GM12878 (cell line): Measurements from ENCODE around the gene DST. TPM values are rescaled to one million over a fixed set of nuclear protein-coding genes. Genes with fewer than 3 reads are reported as not detected.

Source experiments
- ATAC-seq: fragments of 200-7000 bp; cut with Tn5 transposase; 3 replicates; pipeline ENCODE4 v1.9.1; 2020; ENCODE audit warnings: mild to moderate bottlenecking, moderate library complexity
- BruUV-seq: library from RNA; stranded (reverse); fragments of 400-500 nt; replicated peaks from 2 replicates; lab custom pipeline; 2021; lab: Mats Ljungman, UMichigan
- CTCF ChIA-PET: fragments of 300-600 bp; sonication (Branson Sonifier 250); formaldehyde crosslinking; extraction: SDS; loops from one replicate; lab custom pipeline; 2021; ENCODE audit warnings: inconsistent platforms; lab: Yijun Ruan, JAX
- POLR2A ChIA-PET: fragments of 350-600 bp; formaldehyde crosslinking; extraction: SDS; loops from one replicate; lab custom pipeline; 2021; ENCODE audit warnings: inconsistent platforms; lab: Charles Lee
- RAD21 ChIA-PET: fragments of 300-600 bp; sonication (Branson Sonifier 250); formaldehyde crosslinking; loops from one replicate; lab custom pipeline; 2023; ENCODE audit warnings: antibody characterized with exemption; ENCODE audit not compliant: unreplicated experiment; lab: Charles Lee
- SMC1A ChIA-PET: fragments of 300-600 bp; sonication (Branson Sonifier 250); formaldehyde crosslinking; loops from one replicate; lab custom pipeline; 2023; ENCODE audit not compliant: unreplicated experiment, uncharacterized antibody; lab: Charles Lee
- DNase-seq: peaks from one replicate; pipeline ENCODE4 v3.0.0-alpha.2; 2011; ENCODE audit warnings: low read depth, low spot score
- FAIRE-seq: peaks from 3 replicates; lab custom pipeline; 2011; peaks lifted over from hg19 to GRCh38; lab: Jason Lieb, UNC
- H2AFZ ChIP-seq: 2 replicates; pipeline ENCODE4 v1.6.0; 2011; ENCODE audit warnings: low read depth, low read length, control low read depth; ENCODE audit not compliant: control insufficient read depth
- H3K27ac ChIP-seq: 2 replicates; pipeline ENCODE4 v1.5.1; 2011; ENCODE audit warnings: control low read depth; ENCODE audit not compliant: control insufficient read depth, insufficient read depth
- H3K27me3 ChIP-seq, 2 experiments: replicated peaks in 1 of 2; 2 replicates each; pipeline versions ENCODE4 v1.6.0 to v1.6.1; 2011; ENCODE audit warnings: low read length in 1 of 2; ENCODE audit not compliant: control insufficient read depth in 2 of 2, insufficient read depth in 2 of 2
- H3K36me3 ChIP-seq, 2 experiments: 2 replicates each; pipeline ENCODE4 v1.5.1; 2011; ENCODE audit warnings: low read length in 1 of 2; ENCODE audit not compliant: control insufficient read depth in 2 of 2, insufficient read depth in 2 of 2
- H3K4me1 ChIP-seq: 2 replicates; pipeline ENCODE4 v1.6.1; 2011; ENCODE audit warnings: mild to moderate bottlenecking, low read length, moderate library complexity, mixed read lengths; ENCODE audit not compliant: control insufficient read depth, insufficient read depth
- H3K4me2 ChIP-seq: 2 replicates; pipeline ENCODE4 v1.6.0; 2011; ENCODE audit warnings: control low read depth; ENCODE audit not compliant: control insufficient read depth, insufficient read depth
- H3K4me3 ChIP-seq: fragments of 200-600 bp; sonication (generic); 2 replicates; pipeline ENCODE4 v1.5.1; 2016
- H3K79me2 ChIP-seq: 2 replicates; pipeline ENCODE4 v1.6.0; 2011; ENCODE audit warnings: low read length; ENCODE audit not compliant: control insufficient read depth, insufficient read depth
- H3K9ac ChIP-seq: 2 replicates; pipeline ENCODE4 v1.8.0; 2011; ENCODE audit warnings: low read length, control low read depth, mixed read lengths; ENCODE audit not compliant: control insufficient read depth, insufficient read depth
- H3K9me3 ChIP-seq: replicated peaks from 3 replicates; pipeline ENCODE4 v1.5.1; 2011; ENCODE audit warnings: mild to moderate bottlenecking, low read length; ENCODE audit not compliant: control insufficient read depth, insufficient read depth
- H4K20me1 ChIP-seq: 2 replicates; pipeline ENCODE4 v1.6.0; 2011; ENCODE audit not compliant: control insufficient read depth, insufficient read depth
- ASH2L ChIP-seq: fragments of 300-600, 200-600 bp; sonication (generic); IDR thresholded peaks from 2 replicates; pipeline ENCODE4 v1.6.1; 2017; ENCODE audit warnings: low read depth, mild to moderate bottlenecking, borderline replicate concordance
- BACH1 ChIP-seq: fragments of 450-650 bp; IDR thresholded peaks from 2 replicates; pipeline ENCODE4 v1.6.1; 2017; ENCODE audit warnings: mild to moderate bottlenecking, borderline replicate concordance
- BCL11A ChIP-seq: IDR thresholded peaks from 2 replicates; pipeline ENCODE4 v1.6.1; 2011; ENCODE audit warnings: low read depth, low read length
- BMI1 ChIP-seq: fragments of 450-650 bp; IDR thresholded peaks from 2 replicates; pipeline ENCODE4 v1.6.1; 2016; ENCODE audit warnings: mild to moderate bottlenecking, moderate library complexity, borderline replicate concordance
- DPF2 ChIP-seq: fragments of 450-650 bp; IDR thresholded peaks from 2 replicates; pipeline ENCODE4 v1.6.1; 2017; ENCODE audit warnings: mild to moderate bottlenecking
- HCFC1 ChIP-seq: fragments of 150-350 bp; IDR thresholded peaks from 2 replicates; pipeline ENCODE4 v1.6.1; 2014; ENCODE audit warnings: low read length
- IKZF1 ChIP-seq: fragments of 450-650 bp; conservative IDR thresholded peaks from 2 replicates; pipeline ENCODE4 v1.6.1; 2017; ENCODE audit warnings: antibody characterized with exemption, mild to moderate bottlenecking
- IRF4 ChIP-seq: IDR thresholded peaks from 2 replicates; pipeline ENCODE4 v1.6.1; 2011; ENCODE audit warnings: low read depth, low read length
- KDM1A ChIP-seq: fragments of 200-600 bp; sonication (generic); IDR thresholded peaks from 2 replicates; pipeline ENCODE4 v1.6.1; 2016; ENCODE audit warnings: borderline replicate concordance
- NFIC ChIP-seq: IDR thresholded peaks from 2 replicates; pipeline ENCODE4 v1.6.1; 2012; ENCODE audit warnings: low read depth, mild to moderate bottlenecking, inconsistent platforms, low read length, moderate library complexity
- NR2F1 ChIP-seq: fragments of 450-650 bp; conservative IDR thresholded peaks from 2 replicates; pipeline ENCODE4 v1.6.1; 2017; ENCODE audit warnings: mild to moderate bottlenecking
- PAX5 ChIP-seq: IDR thresholded peaks from 2 replicates; pipeline ENCODE4 v1.6.1; 2011; ENCODE audit warnings: low read depth, low read length, borderline replicate concordance
- RUNX3 ChIP-seq: IDR thresholded peaks from 2 replicates; pipeline ENCODE4 v1.6.1; 2012; ENCODE audit warnings: low read length, inconsistent platforms
- STAT1 ChIP-seq: fragments of 450-650 bp; conservative IDR thresholded peaks from 2 replicates; pipeline ENCODE4 v1.6.1; 2014; ENCODE audit warnings: antibody characterized with exemption, mild to moderate bottlenecking
- SUPT20H ChIP-seq: IDR thresholded peaks from 2 replicates; pipeline ENCODE4 v1.6.1; 2011; ENCODE audit warnings: low read depth, mild to moderate bottlenecking, low read length, moderate library complexity, borderline replicate concordance; ENCODE audit not compliant: control insufficient read depth
- TCF3 ChIP-seq: IDR thresholded peaks from 2 replicates; pipeline ENCODE4 v1.6.1; 2012; ENCODE audit warnings: low read depth, mild to moderate bottlenecking, low read length, borderline replicate concordance; ENCODE audit not compliant: insufficient read depth
- ZBED1 ChIP-seq: IDR thresholded peaks from 2 replicates; pipeline ENCODE4 v1.6.1; 2016; ENCODE audit warnings: borderline replicate concordance
- ZNF207 ChIP-seq: fragments of 450-650 bp; IDR thresholded peaks from 2 replicates; pipeline ENCODE4 v1.6.1; 2014; ENCODE audit warnings: antibody characterized with exemption, mild to moderate bottlenecking, borderline replicate concordance
- ZNF24 ChIP-seq: fragments of 450-650 bp; IDR thresholded peaks from 2 replicates; pipeline ENCODE4 v1.6.1; 2017; ENCODE audit warnings: antibody characterized with exemption, mild to moderate bottlenecking
- WGBS: methylation state at CpG from one replicate; pipeline ENCODE4 v1.1.6; 2016; ENCODE audit warnings: low lambda C conversion rate; ENCODE audit not compliant: insufficient replicate concordance, insufficient coverage; ENCODE audit errors: missing lambda C conversion rate; 5-methylcytosine and 5-hydroxymethylcytosine counted together
- in situ Hi-C: fragments of 300-500 bp; cut with MboI; formaldehyde crosslinking; loops from 9 replicates; pipeline ENCODE4 v1.14.3; 2018; ENCODE audit warnings: mixed read lengths
- intact Hi-C: fragments of 100-400 bp; cut with micrococcal nuclease; formaldehyde crosslinking; loops from one replicate; pipeline ENCODE4 v1.14.2; 2022; ENCODE audit not compliant: unreplicated experiment
- polyA plus RNA-seq, 11 experiments: library from polyadenylated mRNA; depleted of rRNA in 4 of 11; unstranded in 6 of 11; stranded (reverse) in 5 of 11; fragments of >200 nt; fragmentation: Nextera tagmentation in 4 of 11; fragmentation: Illumina TruSeq in 1 of 11; extraction: Ambion mirVana in 4 of 11; extraction: Trizol in 1 of 11; gene quantifications; 1 replicate in 1 of 11; 2 replicates in 10 of 11; pipeline versions ENCODE4 v1.2.1 to v1.2.3, GENCODE V29; 2011 to 2016; ENCODE audit warnings: inconsistent platforms in 2 of 11, missing spikeins in 2 of 11, low read depth in 1 of 11
- total RNA-seq, 4 experiments: library from RNA; depleted of rRNA in 3 of 4; stranded (reverse); fragments of >200 nt in 3 of 4; fragmentation: Illumina TruSeq in 1 of 4; extraction: Trizol in 1 of 4; gene quantifications; 2 replicates each; pipeline versions ENCODE4 v1.2.1 to v1.2.3, GENCODE V29; 2013 to 2021
- TF ChIP-seq, protein P1 (sequence below): IDR thresholded peaks from 2 replicates; pipeline ENCODE4 v1.6.1; 2011; ENCODE audit warnings: low read depth, mild to moderate bottlenecking, low read length, moderate library complexity, borderline replicate concordance; ENCODE audit errors: extremely low read depth

Gene DST
- total and polyA plus RNA-seq, 10 of the 15 experiments (the other 5 are each of a cell fraction or from before 2014, with no cell fraction given) = 32.1 to 156 (median 75.0) TPM

DNA sequence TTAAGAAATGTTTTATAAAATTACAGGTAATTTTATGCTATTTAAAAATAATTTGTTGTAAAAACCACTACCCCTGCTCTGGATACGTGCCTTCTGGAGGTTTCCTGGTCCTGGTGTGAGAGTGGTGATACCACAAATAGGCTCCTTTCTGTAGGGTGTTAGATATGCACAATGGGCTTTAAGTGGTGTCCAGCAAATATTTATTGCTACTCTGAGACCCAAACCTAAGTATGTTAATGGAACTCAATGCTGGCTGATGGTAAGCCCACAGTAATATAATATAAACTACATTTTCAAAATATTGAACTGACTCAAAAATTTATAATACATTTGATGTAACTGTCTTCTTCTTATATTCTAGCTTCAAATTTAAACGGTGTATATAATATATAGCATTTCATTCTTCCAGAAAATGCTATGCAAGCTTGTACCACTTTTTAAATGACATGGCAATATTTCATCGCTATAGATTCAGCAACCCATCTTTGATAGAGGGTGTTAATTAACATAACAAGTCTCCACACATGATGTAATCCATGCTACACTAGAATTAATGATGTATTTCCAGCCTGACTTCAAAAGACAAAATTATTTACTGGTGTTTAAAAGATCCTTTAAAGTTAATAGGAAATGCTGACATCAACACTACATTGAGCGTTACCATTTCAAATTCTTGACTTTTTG lies 161.9 kb downstream of the DST start:
- RAD21 ChIA-PET = no interaction called here
- FAIRE-seq = no peak
- SMC1A ChIA-PET = no interaction called here
- Histone ChIP-seq H3K9me3 (peaks cover 3% of the 10 kb centered on the region; the same call in 2 of the 3 replicates), H3K27ac (no peak overlapping the region), H3K4me2 (no peak overlapping the region), H3K36me3 (peaks cover 0 to 44% of the 10 kb centered on the region in 2 experiments; a peak in 3 of 4 replicates), H4K20me1 (no peaks in the 10 kb centered on the region), H3K27me3 (no peaks in the 10 kb centered on the region), H3K9ac (no peak overlapping the region), H3K4me3 (no peak overlapping the region), H2AFZ (no peak overlapping the region), H3K4me1 (no peaks in the 10 kb centered on the region), H3K79me2 (no peaks in the 10 kb centered on the region)
- in situ Hi-C loops (no loop called here), intact Hi-C loops (no loop called here)
- CTCF ChIA-PET = no interaction called here
- no TSS peak for BruUV-seq
- 75% methylated on average over 4 of the region's 4 CpGs for WGBS
- no peak for ATAC-seq
- DNase-seq = no peak
- TF ChIP-seq BMI1 (no peak), ZNF207 (no peak), BCL11A (no peak), IRF4 (no peak), ZBED1 (no peak), KDM1A (no peak), IKZF1 (no peak), DPF2 (no peak), TCF3 (no peak), ASH2L (no peak), RUNX3 (no peak), PAX5 (no peak), HCFC1 (no peak), STAT1 (no peak), ZNF24 (no peak), BACH1 (no peak), NR2F1 (no peak), NFIC (no peak), SUPT20H (no peak)
- TF ChIP-seq, protein P1, sequence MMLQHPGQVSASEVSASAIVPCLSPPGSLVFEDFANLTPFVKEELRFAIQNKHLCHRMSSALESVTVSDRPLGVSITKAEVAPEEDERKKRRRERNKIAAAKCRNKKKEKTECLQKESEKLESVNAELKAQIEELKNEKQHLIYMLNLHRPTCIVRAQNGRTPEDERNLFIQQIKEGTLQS = no peak
- POLR2A ChIA-PET = no interaction called here
